Skeletal muscle tissue (tissue), 4 donors: ENCODE results near the gene KCNJ18. TPM values are rescaled to one million over a fixed set of nuclear protein-coding genes. Genes with fewer than 3 reads are reported as not detected.
"Not testable (repeated sequence)": the region's sequence is repeated elsewhere in the genome, so short reads cannot be mapped to it uniquely, and the experiment has no call there.

ENCODE experiments used
- H3K27ac ChIP-seq: one replicate; pipeline ENCODE4 v1.7.0; 2013; ENCODE audit warnings: mild to moderate bottlenecking, low read depth, low read length, inconsistent platforms
- H3K27me3 ChIP-seq, 3 donors: one replicate each; pipeline ENCODE4 v1.7.0; 2013; ENCODE audit warnings: low read length in 3 of 3; ENCODE audit not compliant: control insufficient read depth in 3 of 3, insufficient read depth in 3 of 3
- H3K36me3 ChIP-seq, 3 donors: one replicate each; pipeline ENCODE4 v1.7.0; 2013; ENCODE audit warnings: low read length in 3 of 3; ENCODE audit not compliant: control insufficient read depth in 3 of 3, insufficient read depth in 3 of 3
- H3K4me1 ChIP-seq, 3 donors: one replicate each; pipeline ENCODE4 v1.7.0; 2013; ENCODE audit warnings: low read length in 3 of 3, mild to moderate bottlenecking in 3 of 3; ENCODE audit not compliant: control insufficient read depth in 3 of 3, insufficient read depth in 3 of 3
- H3K4me3 ChIP-seq, 3 donors: one replicate each; pipeline ENCODE4 v1.7.0; 2013; ENCODE audit warnings: low read length in 3 of 3
- H3K9ac ChIP-seq, 3 donors: one replicate each; pipeline ENCODE4 v1.7.0; 2013; ENCODE audit warnings: low read length in 3 of 3, mild to moderate bottlenecking in 3 of 3, moderate library complexity in 2 of 3, low read depth in 1 of 3
- H3K9me3 ChIP-seq, 3 donors: one replicate each; pipeline ENCODE4 v1.7.0; 2013; ENCODE audit warnings: low read length in 3 of 3; ENCODE audit not compliant: control insufficient read depth in 3 of 3
- total RNA-seq: library from RNA; depleted of rRNA; stranded (reverse); fragments of >200 nt; gene quantifications from one replicate; pipeline ENCODE4 v1.2.3, GENCODE V29; 2014
- donor health status: Osteomylitis.

The KCNJ18 gene
- total RNA-seq, 1 donor from 2014 or later: not detected

DNA sequence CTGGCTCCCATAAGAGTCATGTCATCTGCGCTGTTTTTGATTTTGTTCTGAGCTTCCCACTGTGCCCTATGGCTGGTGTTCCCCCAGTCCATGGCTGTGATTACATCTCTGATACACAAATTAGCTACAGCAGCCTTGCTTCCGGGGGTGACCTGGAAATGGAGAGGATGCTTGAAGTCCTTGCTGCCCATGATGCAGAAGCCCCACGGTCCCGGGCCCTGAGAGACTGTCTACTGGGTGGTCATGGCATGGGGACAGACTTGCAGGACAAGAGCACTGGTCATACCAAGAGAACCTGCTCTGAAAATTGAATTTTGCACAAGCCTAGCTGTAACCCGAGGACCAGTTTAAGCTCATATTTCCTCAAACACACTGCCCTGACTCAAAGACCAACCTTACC lies 38.8 kb downstream of the KCNJ18 start:
- not testable (repeated sequence) for H3K4me3 ChIP-seq, H3K4me1 ChIP-seq, H3K9me3 ChIP-seq, H3K36me3 ChIP-seq, H3K9ac ChIP-seq, H3K27ac ChIP-seq, H3K27me3 ChIP-seq

DNA sequence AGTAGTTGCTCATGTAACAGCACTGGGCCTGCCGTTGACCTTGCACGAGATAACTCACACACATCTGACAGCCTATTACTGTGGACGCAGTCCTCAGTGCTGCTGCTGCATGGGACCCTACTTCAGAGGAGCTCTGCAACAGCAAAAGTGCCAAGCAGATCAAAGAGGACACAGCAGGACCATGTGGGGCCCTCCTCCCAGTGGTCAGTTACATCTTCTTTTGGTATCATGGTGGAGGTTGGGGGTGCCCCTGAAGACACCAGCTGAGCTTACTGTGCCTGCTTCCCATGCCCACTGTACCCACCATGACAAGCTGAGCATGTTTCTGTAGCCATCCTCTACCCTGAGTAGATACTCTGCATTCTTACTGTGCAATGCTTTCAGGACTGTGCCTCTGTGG lies 41.6 kb downstream of the KCNJ18 start:
- not testable (repeated sequence) for H3K9ac ChIP-seq, H3K4me3 ChIP-seq, H3K36me3 ChIP-seq, H3K9me3 ChIP-seq, H3K27ac ChIP-seq, H3K27me3 ChIP-seq, H3K4me1 ChIP-seq

- not testable (repeated sequence) for H3K27ac ChIP-seq, H3K36me3 ChIP-seq, H3K9ac ChIP-seq, H3K4me1 ChIP-seq, H3K4me3 ChIP-seq, H3K27me3 ChIP-seq, H3K9me3 ChIP-seq
These were observed 43.5 kb downstream of the KCNJ18 start for GRCh38 chr17:21735814-21736213.

- not testable (repeated sequence) for H3K9me3 ChIP-seq, H3K9ac ChIP-seq
These were observed 44.8 kb downstream of the KCNJ18 start for GRCh38 chr17:21737015-21737580.

DNA sequence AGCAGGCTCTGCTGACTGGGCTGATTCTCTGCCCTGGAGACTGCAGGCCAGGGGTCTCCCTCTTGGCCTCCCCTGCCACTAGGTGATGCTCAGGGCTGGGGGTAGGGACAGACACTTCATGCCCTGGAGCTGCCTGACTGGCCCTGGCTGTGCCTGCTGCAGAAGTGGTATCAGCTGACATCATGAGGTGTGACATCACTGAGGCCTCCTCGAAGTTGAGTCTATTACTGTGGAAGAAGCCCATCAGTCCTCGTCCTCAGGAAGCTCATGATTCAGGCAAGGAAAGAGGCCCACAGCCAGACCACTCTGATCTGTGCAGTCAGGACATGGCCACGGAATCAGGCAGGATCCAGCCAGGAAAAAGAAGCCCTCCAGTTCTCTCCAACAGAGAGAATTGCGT lies 45.9 kb downstream of the KCNJ18 start:
- H3K9me3 ChIP-seq, H3K9ac ChIP-seq, H3K27ac ChIP-seq, H3K4me1 ChIP-seq, H3K36me3 ChIP-seq, H3K27me3 ChIP-seq, H3K4me3 ChIP-seq: not testable (repeated sequence)

More at GRCh38 chr17:21737015-21737580, 44.8 kb downstream of the KCNJ18 start:
- not testable (repeated sequence) for H3K36me3 ChIP-seq, H3K4me3 ChIP-seq, H3K4me1 ChIP-seq, H3K27ac ChIP-seq, H3K27me3 ChIP-seq

- not testable (repeated sequence) for H3K9ac ChIP-seq
These were observed 46.7 kb downstream of the KCNJ18 start for GRCh38 chr17:21738877-21739474.

DNA sequence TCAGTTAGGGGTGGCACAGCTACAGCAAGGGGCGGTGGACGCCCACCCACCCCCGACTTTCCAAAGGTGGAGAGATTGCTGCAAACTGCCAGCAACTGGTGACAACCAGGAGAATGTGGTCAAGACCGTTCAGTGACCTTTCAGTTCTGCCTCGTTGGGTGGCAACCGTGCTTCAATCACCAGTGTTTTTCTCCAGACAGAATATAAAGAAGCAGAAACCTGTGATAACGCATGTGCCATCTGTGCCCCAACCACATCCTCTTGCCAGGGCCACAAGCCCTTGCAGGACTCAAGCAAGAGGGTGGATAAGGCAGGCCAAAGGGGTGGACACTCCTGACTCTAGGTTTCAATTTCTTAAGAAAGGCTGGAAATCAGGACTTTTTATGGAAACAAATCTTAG lies 47.2 kb downstream of the KCNJ18 start:
- H3K9ac ChIP-seq, H3K27ac ChIP-seq, H3K4me3 ChIP-seq, H3K27me3 ChIP-seq, H3K4me1 ChIP-seq, H3K36me3 ChIP-seq, H3K9me3 ChIP-seq: not testable (repeated sequence)

More at GRCh38 chr17:21738877-21739474, 46.7 kb downstream of the KCNJ18 start:
- H3K36me3 ChIP-seq, H3K9me3 ChIP-seq, H3K27ac ChIP-seq, H3K4me3 ChIP-seq, H3K4me1 ChIP-seq, H3K27me3 ChIP-seq: not testable (repeated sequence)

DNA sequence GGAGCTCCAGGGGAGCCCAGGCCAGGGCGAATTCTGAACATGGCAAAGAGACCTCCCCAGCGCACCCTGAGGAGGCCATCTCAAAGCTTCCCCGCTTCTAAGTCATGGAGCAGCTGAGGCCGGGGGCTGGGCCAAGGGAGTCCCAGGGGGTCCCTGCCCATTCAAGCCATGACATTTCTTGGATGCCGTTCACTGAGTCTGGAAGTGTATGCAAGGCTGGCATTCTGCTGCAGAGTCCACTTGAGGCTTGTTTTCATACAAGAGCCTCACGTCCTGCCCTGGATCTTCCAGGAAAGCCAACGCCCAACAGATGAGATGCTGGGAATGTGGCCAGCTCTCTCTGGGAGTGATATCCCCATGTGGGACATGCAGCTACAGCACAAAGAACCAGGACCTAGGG lies 48.5 kb downstream of the KCNJ18 start:
- H3K4me1 ChIP-seq, H3K27ac ChIP-seq, H3K27me3 ChIP-seq, H3K9ac ChIP-seq, H3K9me3 ChIP-seq, H3K4me3 ChIP-seq, H3K36me3 ChIP-seq: not testable (repeated sequence)

GRCh38 chr17:21741520-21741919 lies 49.2 kb downstream of the KCNJ18 start:
- H3K4me3 ChIP-seq, H3K36me3 ChIP-seq, H3K27ac ChIP-seq, H3K9me3 ChIP-seq, H3K9ac ChIP-seq, H3K4me1 ChIP-seq, H3K27me3 ChIP-seq: not testable (repeated sequence)

DNA sequence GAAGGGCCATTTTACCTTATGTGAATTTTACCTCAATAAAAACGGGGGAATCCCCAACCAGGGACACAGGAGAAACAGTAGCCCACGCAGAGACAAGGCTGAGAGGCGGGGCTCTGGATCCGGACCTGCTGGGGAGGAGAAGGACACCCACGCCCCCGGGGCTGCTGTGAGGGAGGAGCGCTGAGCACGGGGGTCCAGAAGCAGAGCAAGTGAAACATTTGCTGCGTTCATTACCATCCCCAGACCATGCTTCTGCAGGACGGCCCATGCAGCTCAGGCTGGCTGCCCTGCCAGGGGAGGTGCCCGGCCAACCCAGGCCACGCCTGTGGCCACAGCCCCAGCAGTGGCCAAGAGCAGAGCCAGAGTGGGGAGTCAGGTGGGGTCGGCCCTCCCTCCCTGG lies 50.0 kb downstream of the KCNJ18 start:
- Histone ChIP-seq H3K27ac (no peak overlapping the region), H3K9me3 (no peaks in the 10 kb centered on the region), H3K9ac (no peak overlapping the region), H3K4me1 (no peaks in the 10 kb centered on the region), H3K27me3 (no peaks in the 10 kb centered on the region), H3K4me3 (no peak overlapping the region), H3K36me3 (no peaks in the 10 kb centered on the region)

DNA sequence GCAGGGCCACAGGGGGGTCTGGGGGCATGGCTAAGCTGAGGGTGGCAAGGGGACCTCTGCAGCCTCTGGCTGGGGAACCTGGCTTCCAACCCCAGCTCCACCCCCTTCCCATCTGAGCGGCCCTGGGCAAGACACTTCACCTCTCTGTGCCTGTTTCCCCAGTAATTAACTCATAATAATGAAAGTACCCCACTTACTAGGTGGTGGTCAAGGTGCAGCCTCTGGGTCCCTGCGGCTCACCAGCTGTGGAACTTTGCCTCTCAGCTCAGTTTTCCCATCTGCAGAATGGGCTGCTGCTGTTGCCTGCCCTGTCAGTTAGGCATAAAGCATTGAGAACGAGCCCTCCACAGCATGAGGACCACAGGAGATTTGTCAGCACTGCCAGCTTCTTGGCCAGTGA lies 51.8 kb downstream of the KCNJ18 start:
- not testable (repeated sequence) for H3K36me3 ChIP-seq, H3K4me3 ChIP-seq, H3K4me1 ChIP-seq, H3K27ac ChIP-seq, H3K9me3 ChIP-seq, H3K27me3 ChIP-seq, H3K9ac ChIP-seq
